B cell (primary cell): ENCODE data around the gene RARB. TPM values are rescaled to one million over a fixed set of nuclear protein-coding genes. Genes with fewer than 3 reads are reported as not detected.

Source experiments
- ATAC-seq: fragments of 200-7000 bp; cut with Tn5 transposase; one replicate; pipeline ENCODE4 v1.10.0; 2021; ENCODE audit warnings: low read depth, mild to moderate bottlenecking, moderate number of reproducible peaks, moderate library complexity
- CTCF ChIA-PET: fragments of 350-600 bp; sonication (Branson Sonifier 250); formaldehyde crosslinking; loops from one replicate; lab custom pipeline; 2021; ENCODE audit warnings: antibody characterized with exemption, inconsistent platforms; lab: Charles Lee
- POLR2A ChIA-PET: fragments of 350-600 bp; sonication (Branson Sonifier 250); formaldehyde crosslinking; loops from one replicate; lab custom pipeline; 2021; ENCODE audit warnings: antibody characterized with exemption; lab: Charles Lee
- DNase-seq: peaks from one replicate; pipeline ENCODE4 v3.0.0; 2013
- H2AFZ ChIP-seq: 2 replicates; pipeline ENCODE4 v1.6.1; 2012; ENCODE audit warnings: mild to moderate bottlenecking, low read depth, low read length; ENCODE audit not compliant: insufficient read depth, poor library complexity, severe bottlenecking
- H3K27ac ChIP-seq, 2 donors: 1 replicate in 1 of 2; 2 replicates in 1 of 2; pipeline ENCODE4 v1.5.1; 2012 to 2013; ENCODE audit warnings: low read length in 2 of 2, mild to moderate bottlenecking in 2 of 2, moderate library complexity in 1 of 2
- H3K27me3 ChIP-seq, 4 experiments: fragments of 200-600 bp in 1 of 4; sonication (generic) in 1 of 4; replicated peaks in 1 of 4; 1 replicate in 2 of 4; 2 replicates in 2 of 4; pipeline versions ENCODE4 v1.6.1 to v1.7.0; 2013 to 2016; ENCODE audit warnings: low read length in 3 of 4, mild to moderate bottlenecking in 2 of 4, mixed read lengths in 1 of 4, moderate library complexity in 1 of 4; ENCODE audit not compliant: insufficient read depth in 4 of 4, control insufficient read depth in 3 of 4; ENCODE audit errors: control extremely low read depth in 1 of 4
- H3K36me3 ChIP-seq, 2 experiments: replicated peaks in 1 of 2; 1 replicate in 1 of 2; 2 replicates in 1 of 2; pipeline versions ENCODE4 v1.6.1 to v1.7.1; 2013; ENCODE audit warnings: low read length in 1 of 2; ENCODE audit not compliant: insufficient read depth in 2 of 2, control insufficient read depth in 1 of 2; ENCODE audit errors: control extremely low read depth in 1 of 2, extremely low read depth in 1 of 2
- H3K4me1 ChIP-seq, 2 donors: fragments of 200-600 bp in 1 of 2; sonication (generic) in 1 of 2; 1 replicate in 1 of 2; 2 replicates in 1 of 2; pipeline versions ENCODE4 v1.5.1 to v1.6.1; 2013 to 2017; ENCODE audit warnings: low read length in 2 of 2; ENCODE audit not compliant: control insufficient read depth in 2 of 2, insufficient read depth in 2 of 2
- H3K4me2 ChIP-seq: replicated peaks from 2 replicates; pipeline ENCODE3; 2012; ENCODE audit warnings: mild to moderate bottlenecking, low read depth, low read length; ENCODE audit not compliant: poor library complexity, severe bottlenecking
- H3K4me3 ChIP-seq, 5 experiments: fragments of 200-600 bp in 1 of 5; sonication (generic) in 1 of 5; 1 replicate in 3 of 5; 2 replicates in 2 of 5; pipeline versions ENCODE4 v1.5.1 to v1.7.0; 2011 to 2016; ENCODE audit warnings: low read length in 4 of 5, mild to moderate bottlenecking in 4 of 5, low read depth in 2 of 5, control low read depth in 1 of 5, moderate library complexity in 1 of 5; ENCODE audit not compliant: insufficient read depth in 1 of 5; ENCODE audit errors: control extremely low read depth in 1 of 5, extremely low read depth in 1 of 5
- H3K79me2 ChIP-seq: fragments of 200-600 bp; sonication (generic); one replicate; pipeline ENCODE4 v1.6.0; 2016; ENCODE audit warnings: low read length; ENCODE audit not compliant: control insufficient read depth, insufficient read depth
- H3K9ac ChIP-seq: fragments of 200-600 bp; sonication (generic); 2 replicates; pipeline ENCODE4 v1.6.1; 2017; ENCODE audit warnings: mild to moderate bottlenecking, low read length, moderate library complexity
- H3K9me3 ChIP-seq, 3 donors: one replicate each; pipeline versions ENCODE4 v1.6.1 to v1.7.1; 2013; ENCODE audit warnings: low read length in 2 of 3; ENCODE audit not compliant: control insufficient read depth in 2 of 3, insufficient read depth in 1 of 3; ENCODE audit errors: control extremely low read depth in 1 of 3
- H4K20me1 ChIP-seq: 2 replicates; pipeline ENCODE4 v1.6.0; 2012; ENCODE audit warnings: mild to moderate bottlenecking, low read length; ENCODE audit not compliant: insufficient read depth, control insufficient read depth, poor library complexity, severe bottlenecking
- H3K27ac Mint-ChIP-seq: one replicate; pipeline ENCODE4 v1.8.0; 2021; ENCODE audit warnings: mixed read lengths
- H3K27me3 Mint-ChIP-seq: one replicate; pipeline ENCODE4 v1.8.0; 2021; ENCODE audit warnings: mixed read lengths
- H3K4me1 Mint-ChIP-seq: one replicate; pipeline ENCODE4 v1.8.0; 2021; ENCODE audit warnings: mixed read lengths
- H3K4me3 Mint-ChIP-seq: one replicate; pipeline ENCODE4 v1.8.0; 2021; ENCODE audit warnings: mixed read lengths
- H3K9me3 Mint-ChIP-seq: one replicate; pipeline ENCODE4 v1.8.0; 2022; ENCODE audit warnings: mixed read lengths; ENCODE audit not compliant: insufficient read depth
- CTCF ChIP-seq: fragments of 200-600 bp; IDR thresholded peaks from one replicate; pipeline ENCODE4 v1.8.0; 2022; ENCODE audit warnings: antibody characterized with exemption, mild to moderate bottlenecking
- EZH2 ChIP-seq: IDR thresholded peaks from 2 replicates; pipeline ENCODE4 v1.6.1; 2012; ENCODE audit warnings: borderline replicate concordance, low read depth, mild to moderate bottlenecking, moderate library complexity, low read length; ENCODE audit not compliant: insufficient read depth, poor library complexity, severe bottlenecking
- WGBS: methylation state at CpG from one replicate; pipeline ENCODE4 v1.1.5; 2013; ENCODE audit warnings: missing lambda C conversion rate; ENCODE audit not compliant: insufficient coverage; 5-methylcytosine and 5-hydroxymethylcytosine counted together
- intact Hi-C: fragments of 100-400 bp; cut with micrococcal nuclease; formaldehyde crosslinking; loops from one replicate; pipeline ENCODE4 v1.10.0; 2022
- polyA plus RNA-seq: library from polyadenylated mRNA; depleted of rRNA; stranded (reverse); fragments of >200 nt; gene quantifications from 2 replicates; pipeline ENCODE4 v1.2.3, GENCODE V29; 2012
- total RNA-seq, 2 donors: library from RNA; stranded (reverse); fragments of 120-200 nt in 1 of 2; gene quantifications; 1 replicate in 1 of 2; 2 replicates in 1 of 2; pipeline versions ENCODE4 v1.2.3 to v1.2.4, GENCODE V29; 2013 to 2022

The RARB gene
- total and polyA plus RNA-seq, 2 donors (not counting 1 experiment from before 2014, with no cell fraction given), result not detected

GRCh38 chr3:25478964-25479726 lies 51.1 kb downstream of the RARB start:
- Histone ChIP-seq H3K27ac (no peak overlapping the region), H4K20me1 (no peaks in the 10 kb centered on the region), H3K4me1 (no peaks in the 10 kb centered on the region), H3K4me3 (no peak overlapping the region), H3K79me2 (no peaks in the 10 kb centered on the region), H3K9ac (no peak overlapping the region), H3K9me3 (no peaks in the 10 kb centered on the region), H2AFZ (no peak overlapping the region), H3K27me3 (no peaks in the 10 kb centered on the region), H3K36me3 (no peaks in the 10 kb centered on the region), H3K4me2 (no peak overlapping the region)
- ATAC-seq, result no peak
- 88% methylated on average over 1 of the region's 3 CpGs for WGBS
- Mint-ChIP-seq H3K4me3 (no peak overlapping the region), H3K27ac (no peak overlapping the region), H3K9me3 (no peaks in the 10 kb centered on the region), H3K4me1 (no peaks in the 10 kb centered on the region), H3K27me3 (no peaks in the 10 kb centered on the region)
- DNase-seq, result no peak
- TF ChIP-seq EZH2 (no peak), CTCF (no peak)
- intact Hi-C loops, result no loop called here
- POLR2A ChIA-PET, result no interaction called here
- CTCF ChIA-PET, result no interaction called here

GRCh38 chr3:25479727-25480010 lies 51.6 kb downstream of the RARB start:
- TF ChIP-seq CTCF, result no peak
- no peak for TF ChIP-seq EZH2
- CTCF ChIA-PET, result no interaction called here
- no peaks in the 10 kb centered on the region for H3K9me3 ChIP-seq
- Mint-ChIP-seq H3K4me3 (no peak overlapping the region), H3K27me3 (no peaks in the 10 kb centered on the region), H3K4me1 (no peaks in the 10 kb centered on the region), H3K27ac (no peak overlapping the region), H3K9me3 (no peaks in the 10 kb centered on the region)
- no peaks in the 10 kb centered on the region for H3K4me1 ChIP-seq
- H3K27ac ChIP-seq, result no peak overlapping the region
- intact Hi-C loops, result no loop called here
- H3K27me3 ChIP-seq, result no peaks in the 10 kb centered on the region
- H3K36me3 ChIP-seq, result no peaks in the 10 kb centered on the region
- H4K20me1 ChIP-seq, result no peaks in the 10 kb centered on the region
- POLR2A ChIA-PET, result no interaction called here
- H3K4me3 ChIP-seq, result no peak overlapping the region
- WGBS, result no CpG with 5 or more reads among the region's 1 CpG
- DNase-seq (no peak), ATAC-seq (no peak)
- no peaks in the 10 kb centered on the region for H3K79me2 ChIP-seq
- no peak overlapping the region for H3K4me2 ChIP-seq
- H2AFZ ChIP-seq, result no peak overlapping the region
- no peak overlapping the region for H3K9ac ChIP-seq
